ENCODE results near the gene SFRP5. TPM values are rescaled to one million over a fixed set of nuclear protein-coding genes. Genes with fewer than 3 reads are reported as not detected.
A peak's percentile ranks its signal among the peaks of the same experiment; 100 is the strongest.

The SFRP5 gene
- total RNA-seq, 3 donors from 2014 or later, result 0.41 to 23.0 (median 1.0) TPM

DNA sequence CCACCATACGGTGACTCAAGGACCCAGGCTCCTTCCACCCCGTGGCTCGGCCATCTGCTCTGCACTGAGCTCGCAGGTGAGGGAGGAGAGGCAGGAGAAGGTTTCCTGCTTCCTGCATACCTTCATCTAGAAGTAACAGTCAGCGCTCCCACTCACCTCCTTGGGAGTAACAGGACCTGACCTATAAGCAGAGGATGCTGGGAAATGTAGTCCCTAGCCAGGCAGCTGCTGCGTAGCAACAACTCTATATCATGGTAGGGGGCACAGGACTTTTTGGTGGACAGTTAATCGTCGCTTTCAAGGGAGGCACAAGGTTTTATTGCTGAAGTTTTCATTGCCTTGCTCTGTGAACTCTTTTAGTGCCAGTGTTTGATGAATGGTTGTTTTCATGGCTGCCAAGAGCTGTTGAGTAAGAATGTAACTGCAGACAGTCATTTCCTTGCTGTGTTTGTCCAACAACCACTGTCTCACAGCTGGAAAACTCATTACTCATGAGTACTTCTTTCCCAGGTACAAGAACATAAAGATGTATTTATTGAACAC is 45.1 kb downstream of the SFRP5 start:
- no peaks in the 10 kb centered on the region for H3K9me3 ChIP-seq
- H3K36me3 ChIP-seq (ENCODE audit: low read depth), result no peaks in the 10 kb centered on the region
- TF ChIP-seq, protein P1, sequence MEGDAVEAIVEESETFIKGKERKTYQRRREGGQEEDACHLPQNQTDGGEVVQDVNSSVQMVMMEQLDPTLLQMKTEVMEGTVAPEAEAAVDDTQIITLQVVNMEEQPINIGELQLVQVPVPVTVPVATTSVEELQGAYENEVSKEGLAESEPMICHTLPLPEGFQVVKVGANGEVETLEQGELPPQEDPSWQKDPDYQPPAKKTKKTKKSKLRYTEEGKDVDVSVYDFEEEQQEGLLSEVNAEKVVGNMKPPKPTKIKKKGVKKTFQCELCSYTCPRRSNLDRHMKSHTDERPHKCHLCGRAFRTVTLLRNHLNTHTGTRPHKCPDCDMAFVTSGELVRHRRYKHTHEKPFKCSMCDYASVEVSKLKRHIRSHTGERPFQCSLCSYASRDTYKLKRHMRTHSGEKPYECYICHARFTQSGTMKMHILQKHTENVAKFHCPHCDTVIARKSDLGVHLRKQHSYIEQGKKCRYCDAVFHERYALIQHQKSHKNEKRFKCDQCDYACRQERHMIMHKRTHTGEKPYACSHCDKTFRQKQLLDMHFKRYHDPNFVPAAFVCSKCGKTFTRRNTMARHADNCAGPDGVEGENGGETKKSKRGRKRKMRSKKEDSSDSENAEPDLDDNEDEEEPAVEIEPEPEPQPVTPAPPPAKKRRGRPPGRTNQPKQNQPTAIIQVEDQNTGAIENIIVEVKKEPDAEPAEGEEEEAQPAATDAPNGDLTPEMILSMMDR (IDR thresholded peaks at IDR 0.05), result no peak
- H3K4me1 ChIP-seq (ENCODE audit: low read depth), result peaks cover 26% of the 10 kb centered on the region
- ATAC-seq (peak; percentile 68), DNase-seq (peak; percentile 66 to 77 (median 68))
- intact Hi-C loops (cut with DNase I, micrococcal nuclease), result no loop called here
- H3K4me3 ChIP-seq, result no peak overlapping the region

DNA sequence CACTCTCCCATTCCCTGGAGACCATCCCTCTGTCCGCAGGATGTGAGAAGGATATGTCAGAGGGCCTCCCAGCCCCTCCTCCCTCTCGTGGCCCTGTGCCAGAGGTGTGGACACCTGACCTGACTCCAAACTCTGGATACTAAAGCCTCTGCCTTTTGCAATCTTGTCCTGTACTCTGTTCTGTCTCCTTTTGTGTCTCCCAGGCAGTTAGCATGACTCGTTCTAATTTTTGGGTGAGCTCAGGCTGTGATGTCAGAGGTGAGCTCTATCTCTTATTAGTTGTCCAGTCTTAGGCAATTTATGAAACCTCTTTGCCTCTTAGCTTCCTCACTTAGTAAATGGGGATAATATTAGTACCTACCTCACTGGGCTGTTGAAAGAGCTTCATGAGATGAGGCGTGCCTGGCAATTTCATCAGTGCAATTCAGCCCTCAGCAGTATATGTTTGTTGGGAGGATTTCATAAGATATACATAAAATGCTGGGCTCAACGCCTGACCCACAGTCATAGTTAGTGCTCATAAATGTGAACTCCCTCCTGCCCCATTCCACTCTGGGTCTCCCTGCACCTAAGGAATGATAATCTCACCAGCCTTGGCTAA is 47.4 kb downstream of the SFRP5 start:
- Histone ChIP-seq H3K9me3 (no peaks in the 10 kb centered on the region), H3K4me3 (no peak overlapping the region), H3K4me1 (ENCODE audit: low read depth) (peaks cover 42% of the 10 kb centered on the region), H3K36me3 (ENCODE audit: low read depth) (no peaks in the 10 kb centered on the region)
- intact Hi-C loops (cut with DNase I, micrococcal nuclease), result no loop called here
- DNase-seq, result peak; percentile 63 to 73 (median 70)
- TF ChIP-seq, protein P1 (IDR thresholded peaks at IDR 0.05), result no peak
- peak; percentile 25 for ATAC-seq

DNA sequence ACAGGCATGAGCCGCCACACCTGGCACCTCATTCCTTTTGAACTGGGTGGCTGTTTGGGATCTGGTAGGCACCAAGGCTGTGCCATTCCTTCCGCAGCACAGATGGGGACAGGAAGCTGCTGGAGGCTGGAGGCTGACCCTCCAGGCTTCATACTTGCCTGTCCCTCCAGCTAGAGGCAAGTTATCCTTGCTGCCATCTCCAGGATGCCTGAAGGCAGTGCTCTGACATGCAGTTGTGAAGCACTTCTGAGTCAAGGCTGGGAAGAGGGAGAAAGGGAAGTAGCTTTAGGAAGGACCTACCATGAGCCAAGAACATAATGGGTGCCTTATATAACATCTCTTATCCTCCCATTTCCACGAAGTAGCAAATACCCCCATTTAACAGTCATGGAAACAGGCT is 48.8 kb downstream of the SFRP5 start:
- DNase-seq (no peak), ATAC-seq (no peak)
- H3K4me3 ChIP-seq, result no peak overlapping the region
- no peaks in the 10 kb centered on the region for H3K36me3 ChIP-seq (ENCODE audit: low read depth)
- intact Hi-C loops (cut with DNase I, micrococcal nuclease), result no loop called here
- TF ChIP-seq, protein P1 (IDR thresholded peaks at IDR 0.05), result no peak
- no peaks in the 10 kb centered on the region for H3K9me3 ChIP-seq
- peaks cover 56% of the 10 kb centered on the region for H3K4me1 ChIP-seq (ENCODE audit: low read depth)

DNA sequence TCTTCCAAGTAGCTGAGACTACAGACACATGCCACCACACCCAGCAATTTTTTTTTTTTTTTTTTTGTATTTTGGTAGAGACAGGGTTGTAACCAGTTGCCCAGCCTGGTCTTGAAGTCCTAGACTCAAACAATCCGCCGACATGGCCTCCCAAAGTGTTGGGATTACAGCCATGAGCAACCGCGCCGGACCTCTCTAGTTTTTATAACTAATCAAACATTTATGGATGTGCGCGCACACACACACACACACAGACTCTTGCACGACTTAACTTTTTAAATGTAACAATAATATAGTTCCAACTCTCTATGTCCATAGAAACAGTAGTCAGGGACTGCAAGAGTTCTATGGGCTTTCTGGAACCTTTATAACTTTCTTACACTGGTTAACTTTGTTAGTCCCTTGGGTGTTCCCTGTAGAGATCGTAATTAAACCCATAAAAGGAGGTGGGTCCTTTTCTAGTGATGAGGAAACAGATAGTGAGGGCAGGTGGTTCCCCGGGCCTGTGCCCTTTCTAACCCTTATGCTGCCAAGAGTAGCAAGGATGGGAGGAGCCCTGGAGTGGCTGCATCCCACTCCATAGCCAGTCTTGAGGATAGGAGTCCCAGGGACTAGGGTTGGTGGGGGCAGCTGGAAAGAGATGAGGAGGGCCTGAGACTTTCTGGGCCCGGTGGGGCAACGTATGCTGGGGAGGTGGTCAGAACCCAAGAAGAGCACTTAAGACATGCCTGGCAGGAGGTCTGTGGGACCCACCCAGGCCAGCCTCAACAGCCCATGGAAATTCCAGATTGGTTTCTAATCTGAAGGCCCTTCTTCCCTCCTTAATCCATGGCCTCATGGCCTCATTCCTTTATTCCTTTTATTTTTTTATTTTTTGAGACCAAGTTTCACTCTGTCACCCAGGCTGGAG is 49.7 kb downstream of the SFRP5 start:
- peak; percentile 80 to 86 (median 84) for DNase-seq
- intact Hi-C loops (cut with DNase I, micrococcal nuclease), result no loop called here
- peaks cover 62% of the 10 kb centered on the region for H3K4me1 ChIP-seq (ENCODE audit: low read depth)
- H3K36me3 ChIP-seq (ENCODE audit: low read depth), result no peaks in the 10 kb centered on the region
- TF ChIP-seq, protein P1 (IDR thresholded peaks at IDR 0.05), result no peak
- H3K4me3 ChIP-seq, result no peak overlapping the region
- H3K9me3 ChIP-seq, result no peaks in the 10 kb centered on the region
- ATAC-seq, result peak; percentile 78

DNA sequence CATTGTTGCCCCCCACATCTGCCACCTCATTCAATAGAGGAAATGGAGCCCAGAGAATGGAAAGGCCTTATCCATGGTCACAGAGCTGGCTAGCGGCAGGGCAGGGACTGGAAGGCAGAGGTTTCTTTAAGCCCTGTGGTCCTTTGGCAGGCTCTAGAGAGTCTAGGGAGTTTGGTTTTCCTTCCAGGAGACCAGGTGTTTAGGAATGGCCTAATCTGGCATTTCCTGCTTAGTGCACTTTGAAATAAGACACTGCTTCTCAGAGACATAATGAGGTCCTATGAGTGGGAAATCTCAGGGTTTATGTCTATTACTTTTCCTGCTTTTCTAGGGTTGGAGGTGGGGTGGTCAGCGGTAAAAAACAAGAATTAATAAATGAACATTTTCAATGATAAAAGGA is 52.2 kb downstream of the SFRP5 start:
- H3K4me3 ChIP-seq, result no peak overlapping the region
- peaks cover 71% of the 10 kb centered on the region for H3K4me1 ChIP-seq (ENCODE audit: low read depth)
- ATAC-seq (no peak), DNase-seq (no peak)
- TF ChIP-seq, protein P1 (IDR thresholded peaks at IDR 0.05), result no peak
- H3K9me3 ChIP-seq, result no peaks in the 10 kb centered on the region
- no peaks in the 10 kb centered on the region for H3K36me3 ChIP-seq (ENCODE audit: low read depth)
- intact Hi-C loops (cut with DNase I, micrococcal nuclease), result no loop called here
